Stimulated activated CD4-positive, alpha-beta T cell treated with anti-CD3 and anti-CD28 coated beads, Interleukin-4, amount 100 ng/mL, for 24 hours (primary cell): ENCODE results near the gene REEP1.
"Not testable (repeated sequence)": the region's sequence is repeated elsewhere in the genome, so short reads cannot be mapped to it uniquely, and the experiment has no call there.

ENCODE experiments used
- DNase-seq: peaks from one replicate; pipeline ENCODE4 v3.0.0-alpha.2; 2020

The REEP1 gene

GRCh38 chr2:86219896-86220295 is 117.5 kb downstream of the REEP1 start:
- no peak for DNase-seq

- DNase-seq, result no peak
These were observed 119.3 kb downstream of the REEP1 start for GRCh38 chr2:86218124-86218523.

GRCh38 chr2:86216575-86217555 is 120.6 kb downstream of the REEP1 start:
- DNase-seq, result no peak

- DNase-seq, result no peak
These were observed 123.0 kb downstream of the REEP1 start for GRCh38 chr2:86214503-86214832.

DNA sequence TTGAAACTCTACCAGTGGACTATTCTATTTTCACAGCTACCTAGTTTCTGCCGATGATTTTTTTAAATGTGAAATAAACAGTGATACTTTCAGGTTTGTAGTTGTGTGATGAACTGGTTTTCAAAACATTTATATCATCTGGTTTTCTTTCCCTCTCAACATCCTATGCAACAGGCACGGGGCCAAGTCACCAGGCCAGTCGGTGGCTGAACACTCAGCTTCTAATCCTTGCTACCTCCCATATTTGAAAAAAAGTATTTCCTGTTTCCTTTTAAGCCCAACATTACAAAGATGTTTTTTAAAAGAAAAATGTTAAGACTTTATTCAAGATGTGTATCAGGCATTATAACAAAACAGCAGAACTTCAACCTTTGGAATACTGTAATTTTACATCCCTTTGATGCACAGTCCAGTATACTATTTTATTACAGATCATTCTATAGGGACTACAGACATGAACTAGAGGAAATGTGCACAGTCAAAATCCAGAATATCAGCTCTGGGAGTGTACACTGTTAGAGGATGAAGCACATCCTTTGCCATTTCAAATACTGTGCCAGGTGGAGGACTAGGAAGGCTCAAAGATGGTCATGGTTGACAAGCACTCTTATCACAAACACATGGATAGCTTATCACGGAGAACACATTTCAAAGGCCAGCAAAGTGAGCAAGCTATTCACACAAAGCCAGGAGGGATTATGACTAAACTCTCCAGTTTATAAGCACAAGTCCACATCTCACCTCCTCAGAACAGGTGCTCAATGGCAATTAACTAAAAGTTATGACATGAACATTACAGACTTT is 123.5 kb downstream of the REEP1 start:
- no peak for DNase-seq

DNA sequence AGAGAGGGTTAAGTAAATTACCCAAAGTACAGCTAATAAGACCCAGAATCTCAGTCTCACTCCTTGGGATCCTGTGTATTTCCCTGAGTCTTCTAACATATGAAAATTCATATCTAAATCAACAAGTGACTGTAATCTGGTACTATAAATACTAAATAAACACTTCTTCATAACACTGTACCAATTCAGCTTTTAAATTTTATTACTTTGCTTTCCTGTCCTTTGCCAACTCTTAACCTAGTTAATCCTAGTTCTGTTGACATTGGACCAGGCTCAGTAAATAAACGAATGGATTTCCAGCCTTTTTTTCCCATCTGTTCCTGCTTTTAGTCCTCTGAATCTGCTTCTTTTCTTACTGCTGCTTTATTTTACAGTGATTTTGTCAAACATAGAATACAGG is 124.4 kb downstream of the REEP1 start:
- no peak for DNase-seq

- no peak for DNase-seq
These were observed 125.6 kb downstream of the REEP1 start for GRCh38 chr2:86211796-86212188.

DNA sequence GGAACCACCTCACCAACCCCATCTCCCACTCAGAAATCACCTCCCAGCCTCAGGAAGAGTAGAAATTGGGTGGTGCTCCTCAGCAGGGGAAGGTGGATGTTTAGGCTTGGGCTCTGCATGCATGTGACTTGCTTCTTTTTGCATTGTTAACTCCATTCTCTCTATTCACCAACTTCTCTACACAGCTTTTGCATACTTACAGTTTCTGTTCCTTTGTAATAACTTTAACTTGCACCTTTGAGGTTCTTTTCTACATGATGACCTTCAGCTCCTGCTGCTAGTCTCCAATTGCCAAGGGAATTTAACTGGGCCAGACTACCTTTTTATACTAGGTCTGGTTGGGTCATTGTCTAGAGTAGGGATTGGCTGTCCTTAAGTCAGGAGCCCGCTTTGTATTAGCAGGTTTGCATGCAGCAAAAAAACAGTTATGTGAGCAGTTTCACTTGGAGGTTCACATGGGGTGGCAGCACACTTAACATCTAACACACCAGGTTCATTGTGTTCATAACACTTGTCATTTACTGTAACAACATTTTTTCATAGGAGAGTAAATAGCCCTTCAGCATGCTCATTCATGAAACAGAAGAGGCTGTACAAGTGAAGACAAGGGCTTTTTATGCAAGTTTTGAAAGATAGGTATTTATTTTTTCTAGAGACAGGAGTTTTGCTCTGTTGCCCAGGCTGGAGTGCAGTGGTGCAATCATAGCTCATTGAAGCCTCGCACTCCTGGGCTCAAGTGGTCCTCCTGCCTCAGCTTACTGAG is 126.2 kb downstream of the REEP1 start:
- no peak for DNase-seq

DNA sequence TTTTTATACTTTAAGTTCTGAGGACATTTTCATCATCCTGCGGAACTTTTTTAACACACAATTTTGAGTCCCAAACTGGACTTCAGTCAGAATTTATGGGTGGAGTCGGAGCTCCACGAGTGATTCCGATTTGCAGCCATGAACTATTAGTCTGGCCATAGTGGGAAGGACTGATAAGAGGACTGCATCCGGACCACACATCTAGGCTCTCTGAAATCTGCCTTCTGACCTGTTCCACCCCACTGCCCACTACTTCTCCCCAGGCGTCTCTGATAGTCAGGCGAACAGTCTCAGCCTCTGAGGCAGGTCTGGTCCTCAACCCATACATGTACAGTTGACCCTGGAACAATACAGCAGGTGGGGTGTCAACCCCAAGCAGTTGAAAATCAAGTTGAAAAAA is 133.0 kb downstream of the REEP1 start:
- no peak for DNase-seq

- no peak for DNase-seq
These were observed 133.8 kb downstream of the REEP1 start for GRCh38 chr2:86203614-86204013.

DNA sequence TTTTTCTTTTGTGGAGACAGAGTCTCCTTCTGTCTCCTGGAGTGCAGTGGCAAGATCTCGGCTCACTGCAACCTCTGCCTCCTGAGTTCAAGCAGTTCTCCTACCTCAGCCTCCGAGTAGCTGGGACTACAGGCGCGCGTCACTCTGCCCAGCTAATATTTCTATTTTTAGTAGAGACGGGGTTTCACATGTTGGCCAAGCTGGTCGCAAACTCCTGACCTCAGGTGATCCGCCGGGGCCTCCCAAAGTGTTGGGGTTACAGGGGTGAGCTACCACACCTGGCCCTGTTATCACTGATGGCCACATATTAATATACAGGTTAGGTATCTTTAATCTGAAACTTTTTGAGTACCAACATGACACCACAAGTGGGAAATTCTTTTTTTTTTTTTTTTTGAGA is 134.7 kb downstream of the REEP1 start:
- DNase-seq, result no peak

- no peak for DNase-seq
These were observed 135.1 kb downstream of the REEP1 start for GRCh38 chr2:86202336-86202692.

- DNase-seq, result no peak
These were observed 135.6 kb downstream of the REEP1 start for GRCh38 chr2:86201671-86202335.

DNA sequence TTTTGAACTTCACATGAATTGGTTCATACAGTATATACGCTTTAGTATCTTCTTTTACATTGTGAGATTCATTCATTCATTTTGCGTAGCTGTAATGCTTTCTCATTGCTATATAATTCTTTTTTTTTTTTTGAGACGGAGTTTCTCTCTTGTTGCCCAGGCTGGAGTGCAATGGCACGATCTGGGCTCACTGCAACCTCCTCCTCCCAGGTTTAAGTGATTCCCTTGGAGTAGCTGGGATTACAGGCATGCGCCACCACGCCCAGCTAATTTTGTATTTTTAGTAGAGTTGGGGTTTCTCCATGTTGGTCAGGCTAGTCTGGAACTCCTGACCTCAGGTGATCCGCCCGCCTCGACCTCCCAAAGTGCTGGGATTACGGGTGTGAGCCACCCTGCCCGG is 136.9 kb downstream of the REEP1 start:
- not testable (repeated sequence) for DNase-seq

DNA sequence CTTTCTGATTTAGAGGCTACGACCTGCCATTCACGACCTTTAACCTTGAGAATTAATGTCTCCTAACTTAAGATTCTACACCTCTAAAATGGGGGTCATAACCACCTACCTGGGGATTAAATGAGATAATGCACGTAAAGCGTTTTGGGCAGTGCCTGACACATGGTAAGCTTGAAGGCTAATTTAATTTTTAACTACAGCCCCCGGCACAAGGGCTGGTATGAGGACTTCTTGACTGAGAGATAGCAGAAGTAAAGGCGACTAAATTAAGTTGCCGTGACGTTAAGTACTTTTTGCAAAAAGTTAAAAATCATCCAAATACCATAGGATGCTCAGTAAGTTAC is 137.6 kb downstream of the REEP1 start:
- DNase-seq, result no peak

DNA sequence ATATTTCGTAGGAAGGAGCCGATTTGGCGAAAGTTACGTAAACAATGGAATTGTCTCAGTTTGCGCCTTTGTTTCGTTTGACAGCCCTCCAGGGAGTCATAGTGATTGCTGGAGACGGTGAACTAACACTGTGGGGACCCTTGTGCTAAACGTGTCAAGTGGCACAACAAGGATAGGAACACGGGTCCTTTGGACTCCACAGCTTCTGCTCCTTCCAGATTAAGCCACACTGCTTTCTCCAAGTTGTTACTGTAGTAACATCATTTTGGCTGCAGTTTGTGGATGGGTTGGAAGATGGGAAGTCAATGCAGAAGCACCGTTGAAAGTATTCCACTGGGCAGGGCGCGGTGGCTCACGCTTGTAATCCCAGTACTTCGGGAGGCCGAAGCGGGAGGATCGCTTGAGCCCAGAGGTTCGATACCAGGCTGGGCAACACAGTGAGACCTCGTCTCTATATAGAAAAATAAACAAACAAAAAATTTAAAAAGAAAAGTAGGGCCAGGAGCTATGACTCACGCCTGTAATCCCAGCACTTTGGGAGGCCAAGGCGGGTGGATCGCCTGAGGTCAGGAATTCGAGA is 141.5 kb downstream of the REEP1 start:
- DNase-seq, result no peak

- peak; percentile 94 for DNase-seq
These were observed 142.2 kb downstream of the REEP1 start, which contains the start of gene IMMT for GRCh38 chr2:86195055-86195807. Gene IMMT (minus strand): TSS chr2:86195462. CDS start chr2:86195382, 80 bp downstream.

DNA sequence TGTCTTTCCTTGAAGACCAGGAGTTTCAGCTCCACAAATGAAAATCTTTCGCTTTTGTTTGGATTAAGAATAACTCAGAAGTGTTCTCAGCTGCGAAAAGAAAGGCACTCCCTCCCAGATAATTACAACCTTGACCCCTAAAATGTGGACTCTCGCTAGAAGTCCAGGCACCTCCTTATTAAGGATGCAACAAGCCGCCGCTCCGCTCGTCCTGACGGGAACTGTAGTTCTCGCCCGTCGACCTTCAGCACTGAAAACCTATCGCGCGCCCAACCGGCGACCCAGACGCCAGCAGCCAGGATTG is 142.7 kb downstream of the REEP1 start:
- DNase-seq, result no peak

DNA sequence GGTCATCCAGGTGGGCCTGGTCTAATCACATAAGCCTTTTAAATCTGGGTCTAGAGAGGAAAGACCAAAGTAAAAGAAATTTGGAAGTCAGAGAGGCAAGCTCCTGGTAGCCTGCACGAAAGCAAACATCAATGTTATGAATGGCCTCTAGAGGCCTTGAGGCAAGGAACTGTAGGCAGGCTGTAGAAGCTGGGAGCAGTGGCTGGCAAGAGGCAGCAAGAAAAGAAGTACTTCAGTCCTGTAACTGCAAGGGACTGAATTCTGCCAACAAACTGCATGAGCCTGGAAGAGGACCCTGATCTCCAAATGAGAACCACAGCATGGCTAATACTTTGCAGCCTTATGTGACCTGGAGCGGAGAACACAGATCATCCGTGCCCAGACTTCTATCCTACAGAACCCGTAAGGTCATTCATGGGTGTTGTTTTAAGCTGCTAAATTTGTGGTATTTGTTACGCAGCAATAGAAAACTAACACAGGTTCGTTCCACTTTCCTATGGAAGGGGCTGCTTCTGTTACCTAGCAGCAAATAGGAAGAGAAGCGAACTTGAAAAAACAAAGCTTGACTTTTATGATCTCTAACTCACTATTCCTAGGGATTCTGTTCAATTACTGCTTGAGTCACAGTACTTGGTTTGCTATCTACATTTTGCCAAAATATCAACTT is 143.4 kb downstream of the REEP1 start:
- no peak for DNase-seq

DNA sequence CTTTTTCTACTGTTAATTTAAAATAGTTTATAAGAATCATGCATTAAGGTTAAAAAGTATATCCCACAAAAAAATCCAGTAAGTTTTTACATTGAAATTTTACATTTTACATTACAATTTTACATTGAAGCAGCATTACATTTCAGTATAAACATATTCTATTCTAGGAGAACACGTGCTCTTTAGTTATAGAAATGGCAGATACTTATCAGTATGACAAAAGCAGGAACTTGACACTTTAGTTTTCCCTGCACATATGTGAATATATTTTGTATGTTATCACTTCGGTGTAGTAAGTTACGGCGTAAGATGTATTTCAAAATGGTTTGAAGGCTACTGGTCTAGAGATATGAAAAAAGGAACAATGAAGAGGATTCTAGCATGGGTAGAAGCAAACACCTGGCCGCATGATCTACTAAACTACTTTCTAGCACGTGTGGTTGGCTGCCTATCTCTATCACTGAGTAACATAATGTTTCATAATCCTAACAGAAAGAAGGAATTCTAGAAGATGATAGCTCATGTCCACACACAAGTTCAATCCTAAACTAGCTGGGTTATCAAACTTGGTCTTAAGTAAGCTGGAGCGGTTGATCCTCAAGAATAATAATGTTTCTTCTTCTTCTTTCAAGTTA is 147.5 kb downstream of the REEP1 start:
- no peak for DNase-seq

- no peak for DNase-seq
These were observed 151.0 kb downstream of the REEP1 start for GRCh38 chr2:86186431-86186830.
